ENCODE results near the gene ACOT11.

ACOT11 gene

DNA sequence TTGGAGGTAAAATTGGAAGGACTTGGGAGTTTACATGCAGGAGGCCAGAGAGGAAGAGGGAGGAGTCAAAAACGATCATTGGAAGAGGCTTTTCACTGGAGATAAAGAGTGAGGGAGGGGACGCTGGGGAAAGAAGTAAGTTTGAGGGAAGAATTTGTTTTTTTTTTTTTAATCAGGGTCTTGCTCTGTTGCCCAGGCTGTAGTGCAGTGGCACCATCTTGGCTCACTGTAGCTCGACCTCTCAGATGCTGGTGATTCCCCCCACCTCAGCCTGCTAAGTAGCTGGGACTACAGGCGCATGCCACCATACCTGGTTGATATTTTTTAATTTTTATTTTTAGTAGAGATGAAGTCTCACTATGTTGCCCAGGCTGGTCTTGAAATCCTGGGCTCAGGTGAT, 92.3 kb downstream of the ACOT11 start:
- no peak for TF ChIP-seq TAF1 (IDR thresholded peaks at IDR 0.05; ENCODE audit: borderline replicate concordance, insufficient read depth, low read length)
- TF ChIP-seq SIN3A (IDR thresholded peaks at IDR 0.05; ENCODE audit: borderline replicate concordance, insufficient read depth, low read length): no peak
- no peak for TF ChIP-seq FOXP2 (optimal IDR thresholded peaks at IDR 0.05; ENCODE audit: borderline replicate concordance, extremely low read depth, extremely low read length, insufficient read depth)
- no peak for TF ChIP-seq POLR2AphosphoS5 (IDR thresholded peaks at IDR 0.05; ENCODE audit: low read depth, low read length)
- TF ChIP-seq, protein P1, sequence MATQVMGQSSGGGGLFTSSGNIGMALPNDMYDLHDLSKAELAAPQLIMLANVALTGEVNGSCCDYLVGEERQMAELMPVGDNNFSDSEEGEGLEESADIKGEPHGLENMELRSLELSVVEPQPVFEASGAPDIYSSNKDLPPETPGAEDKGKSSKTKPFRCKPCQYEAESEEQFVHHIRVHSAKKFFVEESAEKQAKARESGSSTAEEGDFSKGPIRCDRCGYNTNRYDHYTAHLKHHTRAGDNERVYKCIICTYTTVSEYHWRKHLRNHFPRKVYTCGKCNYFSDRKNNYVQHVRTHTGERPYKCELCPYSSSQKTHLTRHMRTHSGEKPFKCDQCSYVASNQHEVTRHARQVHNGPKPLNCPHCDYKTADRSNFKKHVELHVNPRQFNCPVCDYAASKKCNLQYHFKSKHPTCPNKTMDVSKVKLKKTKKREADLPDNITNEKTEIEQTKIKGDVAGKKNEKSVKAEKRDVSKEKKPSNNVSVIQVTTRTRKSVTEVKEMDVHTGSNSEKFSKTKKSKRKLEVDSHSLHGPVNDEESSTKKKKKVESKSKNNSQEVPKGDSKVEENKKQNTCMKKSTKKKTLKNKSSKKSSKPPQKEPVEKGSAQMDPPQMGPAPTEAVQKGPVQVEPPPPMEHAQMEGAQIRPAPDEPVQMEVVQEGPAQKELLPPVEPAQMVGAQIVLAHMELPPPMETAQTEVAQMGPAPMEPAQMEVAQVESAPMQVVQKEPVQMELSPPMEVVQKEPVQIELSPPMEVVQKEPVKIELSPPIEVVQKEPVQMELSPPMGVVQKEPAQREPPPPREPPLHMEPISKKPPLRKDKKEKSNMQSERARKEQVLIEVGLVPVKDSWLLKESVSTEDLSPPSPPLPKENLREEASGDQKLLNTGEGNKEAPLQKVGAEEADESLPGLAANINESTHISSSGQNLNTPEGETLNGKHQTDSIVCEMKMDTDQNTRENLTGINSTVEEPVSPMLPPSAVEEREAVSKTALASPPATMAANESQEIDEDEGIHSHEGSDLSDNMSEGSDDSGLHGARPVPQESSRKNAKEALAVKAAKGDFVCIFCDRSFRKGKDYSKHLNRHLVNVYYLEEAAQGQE (IDR thresholded peaks at IDR 0.05; ENCODE audit: insufficient read depth in 1 of 2, low read depth in 2 of 2, low read length in 2 of 2): no peak

- TF ChIP-seq FOXP2 (optimal IDR thresholded peaks at IDR 0.05; ENCODE audit: borderline replicate concordance, extremely low read depth, extremely low read length, insufficient read depth) (no peak), POLR2AphosphoS5 (IDR thresholded peaks at IDR 0.05; ENCODE audit: low read depth, low read length) (no peak), SIN3A (IDR thresholded peaks at IDR 0.05; ENCODE audit: borderline replicate concordance, insufficient read depth, low read length) (no peak), TAF1 (IDR thresholded peaks at IDR 0.05; ENCODE audit: borderline replicate concordance, insufficient read depth, low read length) (no peak)
- TF ChIP-seq, protein P1 (IDR thresholded peaks at IDR 0.05; ENCODE audit: insufficient read depth in 1 of 2, low read depth in 2 of 2, low read length in 2 of 2): no peak
These were observed 93.1 kb downstream of the ACOT11 start, which contains the start of gene MROH7 for GRCh38 chr1:54640863-54641836. MROH7 (plus strand) TSS chr1:54641786; CDS start chr1:54652927, 11,141 bp downstream.

DNA sequence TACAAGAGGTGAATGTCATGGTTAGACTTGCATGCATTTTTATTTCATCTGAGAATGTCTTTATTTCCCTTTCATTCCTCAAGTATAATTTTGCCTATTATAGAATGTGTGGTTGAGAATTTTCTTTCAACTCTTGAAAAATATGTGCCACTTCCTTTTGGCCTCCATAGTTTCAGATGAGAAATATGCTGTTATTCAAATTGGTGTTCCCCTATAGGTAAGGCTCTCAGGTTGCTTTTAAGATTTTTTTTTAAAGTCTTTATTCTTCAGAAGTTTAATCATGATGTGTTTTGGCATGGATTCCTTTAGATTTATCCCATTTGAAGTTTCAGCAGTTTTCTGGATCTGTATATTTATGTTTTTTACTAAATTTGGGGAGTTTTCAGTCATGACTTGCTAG, 95.7 kb downstream of the ACOT11 start:
- TF ChIP-seq TAF1 (IDR thresholded peaks at IDR 0.05; ENCODE audit: borderline replicate concordance, insufficient read depth, low read length) (no peak), SIN3A (IDR thresholded peaks at IDR 0.05; ENCODE audit: borderline replicate concordance, insufficient read depth, low read length) (no peak), POLR2AphosphoS5 (IDR thresholded peaks at IDR 0.05; ENCODE audit: low read depth, low read length) (no peak), FOXP2 (optimal IDR thresholded peaks at IDR 0.05; ENCODE audit: borderline replicate concordance, extremely low read depth, extremely low read length, insufficient read depth) (no peak)
- TF ChIP-seq, protein P1 (IDR thresholded peaks at IDR 0.05; ENCODE audit: insufficient read depth in 1 of 2, low read depth in 2 of 2, low read length in 2 of 2): no peak

GRCh38 chr1:54645806-54646676, 98.0 kb downstream of the ACOT11 start:
- TF ChIP-seq, protein P1 (IDR thresholded peaks at IDR 0.05; ENCODE audit: insufficient read depth in 1 of 2, low read depth in 2 of 2, low read length in 2 of 2): no peak
- TF ChIP-seq POLR2AphosphoS5 (IDR thresholded peaks at IDR 0.05; ENCODE audit: low read depth, low read length) (no peak), FOXP2 (optimal IDR thresholded peaks at IDR 0.05; ENCODE audit: borderline replicate concordance, extremely low read depth, extremely low read length, insufficient read depth) (no peak), SIN3A (IDR thresholded peaks at IDR 0.05; ENCODE audit: borderline replicate concordance, insufficient read depth, low read length) (no peak), TAF1 (IDR thresholded peaks at IDR 0.05; ENCODE audit: borderline replicate concordance, insufficient read depth, low read length) (no peak)

Data from PFSK-1 (cell line).